Omental fat pad (tissue), 4 donors: Measurements from ENCODE around the gene MEN1. TPM values are rescaled to one million over a fixed set of nuclear protein-coding genes. Genes with fewer than 3 reads are reported as not detected.

Experiments
- ATAC-seq: fragments of 150-250 bp; one replicate; pipeline ENCODE4 v1.9.1; 2016; ENCODE audit warnings: mild to moderate bottlenecking, moderate library complexity; ENCODE audit not compliant: low FRiP score
- DNase-seq: peaks from one replicate; pipeline ENCODE4 v3.0.0-alpha.2; 2019; ENCODE audit warnings: low spot score
- total RNA-seq, 4 donors: library from RNA; depleted of rRNA; stranded (reverse); fragments of >200 nt; gene quantifications; one replicate each; pipeline ENCODE4 v1.1.0, GENCODE V29; 2016
- TF ChIP-seq, protein P1 (sequence below), 3 donors: fragments of 450-650 bp; IDR thresholded peaks; one replicate each; pipeline ENCODE4 v1.5.1; 2016 to 2017; ENCODE audit warnings: antibody characterized with exemption in 3 of 3, mild to moderate bottlenecking in 3 of 3, moderate library complexity in 2 of 3

MEN1 gene
- total RNA-seq, 4 donors from 2014 or later, result 7.3 to 20.2 (median 12.2) TPM

DNA sequence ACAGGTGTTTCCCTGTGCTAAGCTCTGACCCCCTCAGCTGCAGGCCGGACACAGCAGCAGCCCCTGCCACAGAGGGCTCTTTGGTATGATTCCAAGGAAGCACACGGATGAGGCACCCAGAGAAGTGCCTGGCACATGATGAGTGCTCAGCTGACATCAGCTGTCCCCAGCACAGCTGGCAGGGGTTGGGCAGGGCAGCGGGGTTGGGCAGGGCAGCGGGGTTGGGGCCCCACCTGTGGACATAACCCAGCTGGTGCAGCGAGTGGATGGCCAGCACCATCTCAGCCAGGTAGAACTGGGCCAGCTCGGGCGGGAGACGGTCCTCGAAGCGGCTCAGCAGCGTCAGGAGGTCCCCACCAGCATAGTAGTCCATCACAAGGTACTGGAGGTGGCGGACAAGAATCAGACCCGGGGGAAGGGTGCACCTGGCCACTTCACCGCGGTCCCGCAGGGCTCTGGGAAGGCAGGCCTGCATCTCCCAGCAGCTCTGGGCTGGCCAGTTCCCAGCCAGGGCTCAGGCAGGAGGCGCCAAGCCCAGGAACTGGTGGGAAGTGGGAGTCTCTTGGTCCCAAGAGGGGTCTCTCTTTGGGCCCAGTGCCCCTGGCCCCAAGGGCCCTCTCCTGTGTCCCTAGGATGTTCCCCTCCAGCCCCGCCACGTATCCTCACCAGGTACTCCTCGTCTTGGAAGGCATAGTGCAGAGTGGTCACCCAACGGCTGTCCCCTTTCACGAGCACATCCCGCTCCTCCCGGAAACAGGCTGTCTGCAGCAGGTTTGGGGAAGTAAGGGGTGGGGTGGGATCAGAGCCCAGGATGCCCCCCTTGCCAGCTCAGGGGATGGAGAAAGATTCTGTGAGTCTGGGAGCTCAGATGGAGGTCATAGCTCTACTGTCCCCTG, 29.8 kb upstream of the MEN1 start:
- TF ChIP-seq, protein P1, sequence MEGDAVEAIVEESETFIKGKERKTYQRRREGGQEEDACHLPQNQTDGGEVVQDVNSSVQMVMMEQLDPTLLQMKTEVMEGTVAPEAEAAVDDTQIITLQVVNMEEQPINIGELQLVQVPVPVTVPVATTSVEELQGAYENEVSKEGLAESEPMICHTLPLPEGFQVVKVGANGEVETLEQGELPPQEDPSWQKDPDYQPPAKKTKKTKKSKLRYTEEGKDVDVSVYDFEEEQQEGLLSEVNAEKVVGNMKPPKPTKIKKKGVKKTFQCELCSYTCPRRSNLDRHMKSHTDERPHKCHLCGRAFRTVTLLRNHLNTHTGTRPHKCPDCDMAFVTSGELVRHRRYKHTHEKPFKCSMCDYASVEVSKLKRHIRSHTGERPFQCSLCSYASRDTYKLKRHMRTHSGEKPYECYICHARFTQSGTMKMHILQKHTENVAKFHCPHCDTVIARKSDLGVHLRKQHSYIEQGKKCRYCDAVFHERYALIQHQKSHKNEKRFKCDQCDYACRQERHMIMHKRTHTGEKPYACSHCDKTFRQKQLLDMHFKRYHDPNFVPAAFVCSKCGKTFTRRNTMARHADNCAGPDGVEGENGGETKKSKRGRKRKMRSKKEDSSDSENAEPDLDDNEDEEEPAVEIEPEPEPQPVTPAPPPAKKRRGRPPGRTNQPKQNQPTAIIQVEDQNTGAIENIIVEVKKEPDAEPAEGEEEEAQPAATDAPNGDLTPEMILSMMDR (IDR thresholded peaks at IDR 0.05), result no peak
- no peak for ATAC-seq
- DNase-seq, result no peak

DNA sequence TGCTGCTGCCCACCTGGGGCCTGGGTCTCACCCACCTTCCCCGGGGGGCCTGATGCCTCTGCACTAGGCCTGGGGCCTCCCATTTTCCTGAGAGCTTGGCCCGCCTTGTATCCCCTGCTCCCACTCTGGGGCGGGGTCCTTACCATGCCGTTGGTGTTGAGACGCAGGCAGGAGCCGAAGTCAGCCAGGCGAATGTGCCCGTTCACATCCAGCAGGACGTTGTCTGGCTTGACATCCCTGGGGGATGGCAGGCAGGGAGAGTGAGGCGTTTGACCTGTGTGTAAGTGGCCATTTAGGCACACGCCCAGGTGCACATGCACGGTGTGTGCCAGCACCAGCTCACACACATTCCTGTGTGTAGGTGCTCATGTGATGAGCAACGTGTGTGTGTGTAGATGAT, 29.0 kb upstream of the MEN1 start:
- DNase-seq (no peak), ATAC-seq (no peak)
- TF ChIP-seq, protein P1 (IDR thresholded peaks at IDR 0.05), result no peak

DNA sequence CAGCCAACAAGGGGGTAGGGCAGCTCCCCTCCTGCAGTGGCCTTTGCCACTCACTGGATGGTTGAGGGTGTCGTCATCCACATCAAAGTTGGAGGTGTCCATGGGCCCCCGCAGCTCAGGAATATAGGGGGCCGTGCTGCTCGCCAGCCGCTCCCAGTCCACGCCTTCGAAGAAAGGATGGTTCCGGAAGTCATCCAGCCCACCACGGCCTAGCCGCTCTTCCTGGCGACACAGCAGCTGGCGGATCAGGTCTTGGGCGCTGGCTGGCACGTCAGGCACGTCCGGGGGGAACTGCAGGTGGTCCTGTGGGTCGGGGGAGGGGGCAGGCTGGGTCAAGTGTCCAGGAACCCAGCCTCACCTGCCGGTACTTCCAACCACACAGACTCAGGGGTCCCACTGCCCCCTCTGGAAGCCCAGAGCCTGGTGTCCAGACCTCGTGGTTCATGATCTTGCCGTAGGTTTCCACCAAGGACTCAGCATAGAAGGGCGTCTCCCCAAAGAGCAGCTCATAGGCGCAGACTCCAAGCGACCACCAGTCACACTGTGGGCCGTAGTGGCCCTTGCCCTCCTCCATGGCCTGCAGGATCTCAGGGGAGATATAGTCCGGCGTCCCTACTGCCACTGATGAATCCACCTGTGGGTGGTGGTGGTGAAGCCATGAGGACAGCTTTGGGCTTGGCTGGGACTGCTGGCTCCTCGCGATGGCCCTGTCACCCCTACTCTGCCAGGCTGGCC, 28.4 kb upstream of the MEN1 start:
- no peak for ATAC-seq
- DNase-seq, result no peak
- TF ChIP-seq, protein P1 (IDR thresholded peaks at IDR 0.05), result no peak

DNA sequence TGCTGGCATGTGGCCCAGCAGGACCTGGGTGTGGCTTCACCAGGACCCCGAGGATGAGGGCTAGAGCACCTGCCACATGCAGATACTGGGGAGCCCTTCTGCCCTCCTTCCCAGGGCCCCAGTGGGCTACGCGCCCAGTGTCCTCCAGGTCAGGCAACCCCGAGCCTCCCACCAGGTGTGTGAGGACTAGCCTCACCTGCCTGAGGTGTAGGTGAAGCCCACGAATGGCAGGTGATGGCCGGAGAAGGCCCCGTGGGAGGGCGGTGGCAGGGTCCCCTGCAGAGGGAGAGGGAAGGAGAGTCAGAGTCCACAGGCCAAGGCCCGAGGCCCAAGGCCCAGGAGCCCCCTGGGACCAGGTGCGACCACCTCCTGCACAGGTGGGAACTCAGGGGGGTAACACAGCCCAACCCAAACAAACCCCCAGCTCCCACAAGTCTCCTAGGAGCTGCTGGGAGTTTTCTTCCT, 27.6 kb upstream of the MEN1 start:
- no peak for DNase-seq
- TF ChIP-seq, protein P1 (IDR thresholded peaks at IDR 0.05), result no peak
- no peak for ATAC-seq

DNA sequence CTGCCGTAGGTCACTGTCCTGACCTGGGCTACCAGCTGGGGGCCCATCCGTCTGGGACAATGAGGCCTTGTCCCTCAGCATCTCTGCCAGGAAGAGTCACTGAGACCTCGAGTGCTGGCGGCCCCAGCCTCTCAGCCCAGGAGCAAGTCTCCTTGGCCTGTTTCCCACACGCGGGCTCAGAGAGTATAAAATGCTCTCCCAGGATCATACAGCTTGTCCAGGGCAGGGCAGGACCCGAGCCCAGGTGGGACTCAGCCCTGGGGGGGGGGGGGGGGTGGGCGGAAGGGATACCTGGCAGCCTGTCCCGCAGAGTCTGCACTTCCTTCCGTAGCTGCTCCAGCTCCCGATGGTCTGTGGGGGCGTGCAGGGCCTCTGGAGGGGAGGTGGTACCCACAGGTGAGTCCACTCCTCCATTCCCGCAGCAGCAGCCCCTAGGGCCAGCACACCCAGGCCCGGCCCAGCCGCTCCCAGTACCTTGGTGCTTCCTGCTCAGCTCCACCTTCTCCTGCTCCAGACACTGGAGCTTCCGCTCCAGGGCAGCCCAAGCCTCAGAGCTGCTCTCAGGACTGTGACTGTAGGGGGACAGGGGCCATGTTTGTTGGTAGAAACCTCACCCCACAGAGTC, 26.2 kb upstream of the MEN1 start:
- no peak for ATAC-seq
- TF ChIP-seq, protein P1 (IDR thresholded peaks at IDR 0.05), result no peak
- DNase-seq, result no peak

DNA sequence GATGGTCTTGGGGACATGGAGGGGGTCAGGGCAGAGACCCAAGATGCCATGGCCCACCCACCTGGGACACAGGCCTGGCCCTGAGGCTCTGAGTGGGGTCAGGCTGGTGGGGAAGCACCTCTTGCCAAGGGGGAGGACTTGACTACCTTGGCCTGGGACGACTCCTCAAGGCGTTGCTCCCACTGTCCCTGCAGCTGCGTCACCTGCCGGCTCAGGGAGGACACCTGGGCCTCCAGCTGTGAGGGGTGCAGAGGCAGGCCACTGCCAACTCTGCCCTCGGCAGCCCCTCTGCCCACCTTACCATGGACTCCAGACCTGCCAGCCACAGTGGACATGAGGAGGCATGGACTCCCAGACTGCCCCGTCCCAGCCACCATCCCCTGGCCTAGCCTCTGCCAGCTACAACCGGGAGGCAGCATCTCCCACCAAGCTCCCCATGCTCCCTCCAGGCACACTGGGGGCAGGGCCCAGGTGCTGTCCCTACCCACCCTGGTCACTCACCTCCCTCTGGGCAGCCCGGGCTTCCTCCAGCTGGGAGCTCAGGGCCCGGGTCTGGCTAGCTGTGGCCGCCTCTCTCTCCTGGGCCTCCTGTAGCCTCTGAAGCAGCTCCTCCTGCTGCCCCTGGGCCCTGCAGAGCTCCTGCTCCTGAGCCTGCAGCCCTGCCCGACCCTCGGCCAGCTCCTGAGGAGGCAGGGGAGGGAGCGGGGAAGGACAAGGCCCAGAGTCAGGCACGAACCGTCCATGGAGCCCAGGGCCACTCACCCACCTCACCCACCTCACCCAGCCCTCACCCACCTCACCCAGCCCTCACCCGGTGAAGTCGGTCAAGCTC, 25.5 kb upstream of the MEN1 start:
- TF ChIP-seq, protein P1 (IDR thresholded peaks at IDR 0.05), result no peak
- no peak for DNase-seq
- peak; percentile 6 for ATAC-seq
